ENCODE results near the gene CSGALNACT2.

The CSGALNACT2 gene

GRCh38 chr10:43211030-43211429 is 72.8 kb downstream of the CSGALNACT2 start:
- Histone ChIP-seq H3K4me3 (ENCODE audit: low read depth, low read length) (no peak overlapping the region), H3K4me1 (ENCODE audit: control insufficient read depth, insufficient read depth, low read length, unreplicated experiment) (peaks cover 10% of the 10 kb centered on the region), H3K27me3 (ENCODE audit: insufficient read depth, low read length) (no peaks in the 10 kb centered on the region)

GRCh38 chr10:43211431-43212042 is 73.3 kb downstream of the CSGALNACT2 start:
- Histone ChIP-seq H3K4me1 (ENCODE audit: control insufficient read depth, insufficient read depth, low read length, unreplicated experiment) (peaks cover 10% of the 10 kb centered on the region), H3K79me2 (ENCODE audit: control insufficient read depth, insufficient read depth, low read length, unreplicated experiment) (no peaks in the 10 kb centered on the region), H3K36me3 (ENCODE audit: insufficient read depth, low read length) (no peaks in the 10 kb centered on the region), H2AFZ (ENCODE audit: low read length, unreplicated experiment) (no peak overlapping the region), H3K27ac (ENCODE audit: low read depth, low read length) (no peak overlapping the region), H3K4me3 (ENCODE audit: low read depth, low read length) (no peak overlapping the region), H3K27me3 (ENCODE audit: insufficient read depth, low read length) (0 out of 2 replicates have a peak, but pooled peaks cover 4% of the 10 kb centered on the region)

More at GRCh38 chr10:43211030-43211429, 72.8 kb downstream of the CSGALNACT2 start:
- Histone ChIP-seq H3K79me2 (ENCODE audit: control insufficient read depth, insufficient read depth, low read length, unreplicated experiment) (no peaks in the 10 kb centered on the region), H2AFZ (ENCODE audit: low read length, unreplicated experiment) (no peak overlapping the region), H3K36me3 (ENCODE audit: insufficient read depth, low read length) (no peaks in the 10 kb centered on the region), H3K27ac (ENCODE audit: low read depth, low read length) (no peak overlapping the region)

- no peak overlapping the region for H3K27ac ChIP-seq (ENCODE audit: low read depth, low read length)
- no peaks in the 10 kb centered on the region for H3K79me2 ChIP-seq (ENCODE audit: control insufficient read depth, insufficient read depth, low read length, unreplicated experiment)
- peaks cover 10% of the 10 kb centered on the region for H3K4me1 ChIP-seq (ENCODE audit: control insufficient read depth, insufficient read depth, low read length, unreplicated experiment)
- peaks cover 5% of the 10 kb centered on the region; the same call in 1 of the 2 replicates for H3K27me3 ChIP-seq (ENCODE audit: insufficient read depth, low read length)
- H2AFZ ChIP-seq (ENCODE audit: low read length, unreplicated experiment), result no peak overlapping the region
- H3K4me3 ChIP-seq (ENCODE audit: low read depth, low read length), result no peak overlapping the region
- no peaks in the 10 kb centered on the region for H3K36me3 ChIP-seq (ENCODE audit: insufficient read depth, low read length)
Measured at GRCh38 chr10:43212043-43212721, 73.9 kb downstream of the CSGALNACT2 start.

GRCh38 chr10:43214071-43214955 is 76.1 kb downstream of the CSGALNACT2 start:
- no peak overlapping the region for H3K4me3 ChIP-seq (ENCODE audit: low read depth, low read length)
- no peak overlapping the region for H3K27ac ChIP-seq (ENCODE audit: low read depth, low read length)
- no peak overlapping the region for H2AFZ ChIP-seq (ENCODE audit: low read length, unreplicated experiment)
- H3K79me2 ChIP-seq (ENCODE audit: control insufficient read depth, insufficient read depth, low read length, unreplicated experiment), result no peaks in the 10 kb centered on the region
- no peaks in the 10 kb centered on the region for H3K36me3 ChIP-seq (ENCODE audit: insufficient read depth, low read length)
- H3K27me3 ChIP-seq (ENCODE audit: insufficient read depth, low read length), result peaks cover 5% of the 10 kb centered on the region; the same call in 1 of the 2 replicates
- peaks cover 10% of the 10 kb centered on the region for H3K4me1 ChIP-seq (ENCODE audit: control insufficient read depth, insufficient read depth, low read length, unreplicated experiment)

GRCh38 chr10:43214956-43215561 is 76.8 kb downstream of the CSGALNACT2 start:
- H3K27me3 ChIP-seq (ENCODE audit: insufficient read depth, low read length), result peaks cover 5% of the 10 kb centered on the region; the same call in 1 of the 2 replicates
- no peaks in the 10 kb centered on the region for H3K79me2 ChIP-seq (ENCODE audit: control insufficient read depth, insufficient read depth, low read length, unreplicated experiment)
- H3K27ac ChIP-seq (ENCODE audit: low read depth, low read length), result no peak overlapping the region
- H3K36me3 ChIP-seq (ENCODE audit: insufficient read depth, low read length), result no peaks in the 10 kb centered on the region
- no peak overlapping the region for H2AFZ ChIP-seq (ENCODE audit: low read length, unreplicated experiment)
- H3K4me1 ChIP-seq (ENCODE audit: control insufficient read depth, insufficient read depth, low read length, unreplicated experiment), result peaks cover 10% of the 10 kb centered on the region
- no peak overlapping the region for H3K4me3 ChIP-seq (ENCODE audit: low read depth, low read length)

- Histone ChIP-seq H3K79me2 (ENCODE audit: control insufficient read depth, insufficient read depth, low read length, unreplicated experiment) (no peaks in the 10 kb centered on the region), H3K4me1 (ENCODE audit: control insufficient read depth, insufficient read depth, low read length, unreplicated experiment) (peaks cover 5% of the 10 kb centered on the region), H3K36me3 (ENCODE audit: insufficient read depth, low read length) (no peaks in the 10 kb centered on the region), H2AFZ (ENCODE audit: low read length, unreplicated experiment) (no peak overlapping the region), H3K27me3 (ENCODE audit: insufficient read depth, low read length) (peaks cover 5% of the 10 kb centered on the region; the same call in 1 of the 2 replicates), H3K27ac (ENCODE audit: low read depth, low read length) (no peak overlapping the region), H3K4me3 (ENCODE audit: low read depth, low read length) (no peak overlapping the region)
Measured at GRCh38 chr10:43215758-43216455, 77.7 kb downstream of the CSGALNACT2 start.

GRCh38 chr10:43216931-43217562 is 78.8 kb downstream of the CSGALNACT2 start:
- Histone ChIP-seq H3K36me3 (ENCODE audit: insufficient read depth, low read length) (no peaks in the 10 kb centered on the region), H3K27me3 (ENCODE audit: insufficient read depth, low read length) (peaks cover 5% of the 10 kb centered on the region; the same call in 1 of the 2 replicates), H3K27ac (ENCODE audit: low read depth, low read length) (no peak overlapping the region), H3K4me3 (ENCODE audit: low read depth, low read length) (no peak overlapping the region), H3K79me2 (ENCODE audit: control insufficient read depth, insufficient read depth, low read length, unreplicated experiment) (no peaks in the 10 kb centered on the region), H2AFZ (ENCODE audit: low read length, unreplicated experiment) (no peak overlapping the region), H3K4me1 (ENCODE audit: control insufficient read depth, insufficient read depth, low read length, unreplicated experiment) (no peaks in the 10 kb centered on the region)

GRCh38 chr10:43217563-43218205 is 79.4 kb downstream of the CSGALNACT2 start:
- no peaks in the 10 kb centered on the region for H3K36me3 ChIP-seq (ENCODE audit: insufficient read depth, low read length)
- H3K27ac ChIP-seq (ENCODE audit: low read depth, low read length), result no peak overlapping the region
- H3K27me3 ChIP-seq (ENCODE audit: insufficient read depth, low read length), result peaks cover 9% of the 10 kb centered on the region; the same call in 1 of the 2 replicates
- H3K4me1 ChIP-seq (ENCODE audit: control insufficient read depth, insufficient read depth, low read length, unreplicated experiment), result no peaks in the 10 kb centered on the region
- H3K79me2 ChIP-seq (ENCODE audit: control insufficient read depth, insufficient read depth, low read length, unreplicated experiment), result no peaks in the 10 kb centered on the region
- H2AFZ ChIP-seq (ENCODE audit: low read length, unreplicated experiment), result no peak overlapping the region
- H3K4me3 ChIP-seq (ENCODE audit: low read depth, low read length), result no peak overlapping the region

GRCh38 chr10:43218206-43218950 is 80.1 kb downstream of the CSGALNACT2 start:
- no peak overlapping the region for H3K4me3 ChIP-seq (ENCODE audit: low read depth, low read length)
- H2AFZ ChIP-seq (ENCODE audit: low read length, unreplicated experiment), result no peak overlapping the region
- H3K4me1 ChIP-seq (ENCODE audit: control insufficient read depth, insufficient read depth, low read length, unreplicated experiment), result no peaks in the 10 kb centered on the region
- no peaks in the 10 kb centered on the region for H3K36me3 ChIP-seq (ENCODE audit: insufficient read depth, low read length)
- no peak overlapping the region for H3K27ac ChIP-seq (ENCODE audit: low read depth, low read length)
- H3K79me2 ChIP-seq (ENCODE audit: control insufficient read depth, insufficient read depth, low read length, unreplicated experiment), result no peaks in the 10 kb centered on the region
- H3K27me3 ChIP-seq (ENCODE audit: insufficient read depth, low read length), result peaks cover 13% of the 10 kb centered on the region

Measured in ACC112 (cell line).